Right atrium auricular region (tissue), 2 donors: ENCODE measurements around the gene CPSF4L. TPM values are rescaled to one million over a fixed set of nuclear protein-coding genes. Genes with fewer than 3 reads are reported as not detected.
"Not testable (repeated sequence)": the region's sequence is repeated elsewhere in the genome, so short reads cannot be mapped to it uniquely, and the experiment has no call there.

ENCODE experiments used
- DNase-seq: peaks from one replicate; pipeline ENCODE4 v3.0.0-alpha.2; 2019; ENCODE audit warnings: low spot score
- H3K27ac ChIP-seq, 2 donors: fragments of 200-600 bp; sonication (generic); 1 replicate in 1 of 2; 2 replicates in 1 of 2; pipeline ENCODE4 v1.5.1; 2016 to 2019
- H3K27me3 ChIP-seq, 2 donors: fragments of 200-600 bp; sonication (generic); one replicate each; pipeline versions ENCODE4 v1.5.1 to v1.6.0; 2017 to 2019
- H3K36me3 ChIP-seq: fragments of 200-600 bp; sonication (generic); one replicate; pipeline ENCODE4 v1.5.1; 2016
- H3K4me1 ChIP-seq, 2 donors: fragments of 200-600 bp; sonication (generic); one replicate each; pipeline versions ENCODE4 v1.5.1 to v1.6.0; 2017 to 2019
- H3K4me3 ChIP-seq, 2 donors: fragments of 200-600 bp; sonication (generic); 1 replicate in 1 of 2; 2 replicates in 1 of 2; pipeline ENCODE4 v1.5.1; 2017 to 2019; ENCODE audit warnings: mild to moderate bottlenecking in 1 of 2, moderate library complexity in 1 of 2
- H3K9me3 ChIP-seq, 2 donors: fragments of 200-600 bp; sonication (generic); one replicate each; pipeline ENCODE4 v1.5.1; 2019
- total RNA-seq, 2 donors: library from RNA; depleted of rRNA; stranded (reverse); fragments of >200 nt; gene quantifications; one replicate each; pipeline ENCODE4 v1.1.0, GENCODE V29; 2016
- TF ChIP-seq, protein P1 (sequence below), 2 donors: fragments of 200-600 bp; sonication (generic); IDR thresholded peaks; one replicate each; pipeline ENCODE4 v1.5.1; 2019; ENCODE audit warnings: antibody characterized with exemption in 2 of 2

The CPSF4L gene
- total RNA-seq, 2 donors from 2014 or later, result not detected

DNA sequence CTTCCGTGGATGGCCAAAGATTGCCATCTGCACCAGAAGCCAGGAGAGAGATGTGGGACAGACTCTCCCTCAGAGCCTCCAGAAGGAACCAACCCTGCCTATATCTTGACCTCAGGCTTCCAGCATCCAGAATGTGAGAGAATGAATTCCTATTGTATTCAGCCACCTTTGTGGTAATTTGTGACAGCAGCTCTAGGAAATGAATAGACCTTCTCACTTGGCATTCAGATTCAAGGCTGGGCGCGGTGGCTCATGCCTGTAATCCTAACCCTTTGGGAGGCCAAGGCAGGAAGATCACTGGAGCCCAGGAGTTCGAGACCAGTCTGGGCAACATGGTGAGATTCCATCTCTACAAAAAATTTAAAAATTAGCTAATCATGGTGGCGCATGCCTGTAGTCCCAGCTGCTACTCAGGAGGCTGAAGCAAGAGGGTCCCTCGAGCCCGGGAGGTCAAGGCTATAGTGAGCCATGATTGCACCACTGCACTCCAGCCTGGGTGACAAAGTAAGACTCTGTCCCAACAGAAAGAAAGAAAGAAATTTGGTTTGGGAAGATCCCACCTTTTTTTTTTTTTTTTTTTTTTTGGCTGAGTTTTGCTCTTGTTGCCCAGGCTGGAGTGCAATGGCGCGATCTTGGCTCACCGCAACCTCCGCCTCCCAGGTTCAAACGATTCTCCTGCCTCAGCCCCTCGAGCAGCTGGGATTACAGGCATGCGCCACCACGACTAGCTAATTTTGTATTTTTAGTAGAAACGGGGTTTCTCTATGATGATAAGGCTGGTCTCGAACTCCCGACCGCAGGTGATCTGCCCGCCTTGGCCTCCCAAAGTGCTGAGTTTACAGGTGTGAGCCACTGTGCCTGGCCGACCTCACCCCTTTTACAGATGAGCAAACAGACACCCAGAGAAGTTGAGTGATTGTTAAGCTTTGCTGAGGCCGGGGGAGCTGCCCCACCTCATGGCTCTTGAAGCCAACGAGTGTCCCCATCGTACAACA is 4.3 kb upstream of the CPSF4L start:
- TF ChIP-seq, protein P1, sequence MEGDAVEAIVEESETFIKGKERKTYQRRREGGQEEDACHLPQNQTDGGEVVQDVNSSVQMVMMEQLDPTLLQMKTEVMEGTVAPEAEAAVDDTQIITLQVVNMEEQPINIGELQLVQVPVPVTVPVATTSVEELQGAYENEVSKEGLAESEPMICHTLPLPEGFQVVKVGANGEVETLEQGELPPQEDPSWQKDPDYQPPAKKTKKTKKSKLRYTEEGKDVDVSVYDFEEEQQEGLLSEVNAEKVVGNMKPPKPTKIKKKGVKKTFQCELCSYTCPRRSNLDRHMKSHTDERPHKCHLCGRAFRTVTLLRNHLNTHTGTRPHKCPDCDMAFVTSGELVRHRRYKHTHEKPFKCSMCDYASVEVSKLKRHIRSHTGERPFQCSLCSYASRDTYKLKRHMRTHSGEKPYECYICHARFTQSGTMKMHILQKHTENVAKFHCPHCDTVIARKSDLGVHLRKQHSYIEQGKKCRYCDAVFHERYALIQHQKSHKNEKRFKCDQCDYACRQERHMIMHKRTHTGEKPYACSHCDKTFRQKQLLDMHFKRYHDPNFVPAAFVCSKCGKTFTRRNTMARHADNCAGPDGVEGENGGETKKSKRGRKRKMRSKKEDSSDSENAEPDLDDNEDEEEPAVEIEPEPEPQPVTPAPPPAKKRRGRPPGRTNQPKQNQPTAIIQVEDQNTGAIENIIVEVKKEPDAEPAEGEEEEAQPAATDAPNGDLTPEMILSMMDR (IDR thresholded peaks at IDR 0.05), result no peak
- H3K4me1 ChIP-seq, result no peaks in the 10 kb centered on the region
- no peaks in the 10 kb centered on the region for H3K9me3 ChIP-seq
- H3K36me3 ChIP-seq, result no peaks in the 10 kb centered on the region
- no peak for DNase-seq
- H3K27me3 ChIP-seq, result no peaks in the 10 kb centered on the region
- H3K4me3 ChIP-seq, result no peak overlapping the region
- no peak overlapping the region for H3K27ac ChIP-seq

DNA sequence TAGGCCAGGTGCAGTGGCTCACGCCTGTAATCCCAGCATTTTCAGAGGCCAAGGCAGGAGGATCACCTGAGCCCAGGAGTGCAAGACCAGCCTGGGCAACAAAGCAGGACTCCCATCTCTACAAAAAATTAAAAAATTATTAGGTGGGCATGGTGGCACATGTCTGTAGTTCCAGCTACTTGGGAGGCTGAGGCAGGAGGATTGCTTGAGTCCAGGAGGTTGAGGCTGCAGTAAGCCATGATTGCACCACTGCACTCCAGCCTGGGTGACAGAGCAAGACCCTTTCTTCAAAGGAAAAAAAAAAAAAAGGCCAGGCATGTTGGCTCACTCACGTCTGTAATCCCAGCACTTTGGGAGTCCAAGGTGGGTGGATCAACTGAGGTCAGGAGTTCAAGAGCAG is 2.8 kb upstream of the CPSF4L start:
- not testable (repeated sequence) for H3K4me3 ChIP-seq, DNase-seq, H3K27me3 ChIP-seq, H3K9me3 ChIP-seq, H3K4me1 ChIP-seq, H3K36me3 ChIP-seq, H3K27ac ChIP-seq

DNA sequence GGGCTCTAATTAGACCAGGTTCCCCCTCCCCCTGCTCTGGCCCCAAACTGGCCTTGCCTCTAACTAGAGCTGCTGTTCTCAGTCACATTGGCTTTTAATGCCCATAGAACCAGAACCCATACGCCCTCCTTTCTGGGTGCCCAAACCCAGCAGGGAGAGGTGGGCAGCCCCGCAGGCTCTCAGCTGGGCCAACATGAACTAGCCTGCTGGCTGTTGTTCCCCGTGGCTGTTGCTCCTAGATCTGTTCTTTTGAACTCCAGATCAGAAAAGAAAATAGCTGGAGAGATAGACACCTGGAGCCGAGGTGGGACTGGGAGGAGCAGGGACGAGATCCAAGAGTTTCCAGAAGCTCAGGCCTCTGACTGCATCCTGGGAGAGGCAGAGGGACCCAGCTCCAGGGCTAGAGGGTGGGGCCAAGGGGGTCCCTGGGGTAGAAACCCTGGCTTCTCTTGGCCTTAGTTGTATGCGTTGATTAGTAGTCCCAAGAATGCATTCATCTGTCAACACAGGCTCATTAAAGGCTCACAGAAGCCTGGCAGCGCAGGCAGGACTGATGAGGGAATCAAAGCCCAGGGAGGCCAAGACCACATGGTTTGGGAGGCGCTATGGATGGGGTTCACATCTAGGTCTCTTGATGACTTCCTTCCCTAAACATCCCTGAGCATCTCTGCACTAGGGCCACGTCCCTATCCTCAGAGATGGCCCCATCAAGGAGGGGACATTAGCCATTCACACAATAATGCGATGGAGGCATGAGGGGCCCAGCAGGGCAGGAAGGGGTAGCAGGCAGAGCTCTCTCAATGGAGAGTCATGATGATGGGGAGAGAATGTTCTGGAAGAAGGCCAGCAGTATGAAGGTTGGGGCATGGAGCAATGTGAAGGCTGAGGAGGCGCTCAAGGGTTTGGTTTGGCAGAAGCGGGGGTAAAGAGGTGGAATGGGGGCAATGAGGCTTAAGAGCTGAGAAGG is 1.3 kb upstream of the CPSF4L start:
- H3K27me3 ChIP-seq, result no peaks in the 10 kb centered on the region
- no peaks in the 10 kb centered on the region for H3K9me3 ChIP-seq
- no peaks in the 10 kb centered on the region for H3K4me1 ChIP-seq
- TF ChIP-seq, protein P1 (IDR thresholded peaks at IDR 0.05), result no peak
- DNase-seq, result no peak
- no peak overlapping the region for H3K4me3 ChIP-seq
- no peak overlapping the region for H3K27ac ChIP-seq
- H3K36me3 ChIP-seq, result no peaks in the 10 kb centered on the region

DNA sequence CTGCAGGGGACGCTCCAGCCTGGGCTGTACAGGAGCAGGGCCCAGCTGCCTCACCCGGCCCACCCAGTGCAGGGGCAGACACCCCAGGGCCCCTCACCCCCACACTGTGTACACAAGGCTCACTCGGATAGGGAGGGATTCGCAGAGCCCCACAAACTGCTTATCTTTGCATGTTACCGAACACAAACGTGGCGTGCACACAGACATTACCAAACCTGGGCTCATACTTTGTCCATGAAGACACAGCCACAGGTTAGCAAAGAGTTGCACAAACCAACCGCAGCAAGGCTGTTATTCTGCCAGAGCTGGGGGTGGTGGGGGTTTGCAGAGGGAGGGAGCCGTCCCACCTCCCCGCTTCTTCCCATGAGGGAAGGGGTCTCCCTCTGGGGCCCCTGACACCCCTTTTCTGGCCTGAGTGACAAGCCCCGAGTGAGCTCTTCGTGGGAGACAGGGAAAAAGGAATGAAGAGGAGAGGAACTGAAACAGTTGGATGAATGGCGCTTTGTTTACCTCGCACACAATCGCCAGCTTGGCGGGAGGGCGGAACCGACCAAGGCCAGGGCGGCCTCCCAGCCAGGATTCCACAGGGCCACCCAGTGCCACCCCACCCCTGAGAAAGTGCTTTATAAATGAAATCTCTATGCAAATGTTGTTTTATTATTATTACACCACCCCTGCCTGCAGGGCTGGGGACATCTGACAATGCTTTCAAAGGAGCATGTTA is 434 bp upstream of the CPSF4L start:
- Histone ChIP-seq H3K27ac (no peak overlapping the region), H3K4me3 (no peak overlapping the region), H3K27me3 (no peaks in the 10 kb centered on the region), H3K9me3 (no peaks in the 10 kb centered on the region), H3K4me1 (no peaks in the 10 kb centered on the region), H3K36me3 (no peaks in the 10 kb centered on the region)
- TF ChIP-seq, protein P1 (IDR thresholded peaks at IDR 0.05), result no peak
- no peak for DNase-seq

DNA sequence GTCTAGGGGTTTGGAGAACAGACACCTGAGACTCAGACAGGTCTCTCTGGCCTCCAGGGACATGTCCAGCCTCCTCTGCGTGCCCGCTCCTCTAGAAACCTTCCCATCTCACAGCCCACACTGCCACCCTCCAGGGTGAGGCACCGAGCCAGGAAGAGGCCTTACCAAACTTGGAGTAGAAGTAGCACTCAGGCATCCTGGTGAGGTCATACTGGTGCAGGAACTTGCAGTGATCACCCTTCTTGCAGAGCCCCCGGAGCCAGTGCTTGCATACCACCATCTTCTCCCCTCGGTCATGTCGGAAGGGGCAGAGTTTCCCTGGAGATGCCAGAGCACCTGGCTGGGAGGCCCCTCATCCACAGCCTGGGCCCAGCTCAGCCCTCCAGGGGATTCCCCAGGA is 4.2 kb downstream of the CPSF4L start:
- H3K9me3 ChIP-seq, result no peaks in the 10 kb centered on the region
- DNase-seq, result no peak
- H3K4me1 ChIP-seq, result peaks cover 0 to 5% of the 10 kb centered on the region in 2 donors
- H3K27me3 ChIP-seq, result no peaks in the 10 kb centered on the region
- no peak overlapping the region for H3K4me3 ChIP-seq
- TF ChIP-seq, protein P1 (IDR thresholded peaks at IDR 0.05), result no peak
- no peaks in the 10 kb centered on the region for H3K36me3 ChIP-seq
- H3K27ac ChIP-seq, result no peak overlapping the region
